Stimulated activated CD4-positive, alpha-beta T cell treated with anti-CD3 and anti-CD28 coated beads, Interleukin-2, amount 100 ng/mL, for 4 hours (primary cell): ENCODE results near the gene HES7.

ENCODE experiments used
- DNase-seq: peaks from one replicate; pipeline ENCODE4 v3.0.0-alpha.2; 2020; ENCODE audit warnings: low read depth

The HES7 gene

GRCh38 chr17:8155231-8155995, 31.5 kb upstream of the HES7 start:
- DNase-seq = no peak

- no peak for DNase-seq
Measured at GRCh38 chr17:8154608-8155155, 30.8 kb upstream of the HES7 start.

- peak; percentile 82 for DNase-seq
Measured at GRCh38 chr17:8153957-8154607, 30.2 kb upstream of the HES7 start.

GRCh38 chr17:8153525-8153956, 29.6 kb upstream of the HES7 start:
- peak; percentile 71 for DNase-seq

GRCh38 chr17:8153031-8153451, 29.1 kb upstream of the HES7 start:
- no peak for DNase-seq

- peak; percentile 80 for DNase-seq
Measured at GRCh38 chr17:8152112-8152775, 28.3 kb upstream of the HES7 start, which contains the start of gene PER1. PER1 (minus strand) TSS chr17:8152404; CDS start chr17:8150706, 1,698 bp downstream.

GRCh38 chr17:8151641-8152111, 27.8 kb upstream of the HES7 start:
- no peak for DNase-seq

- DNase-seq = peak; percentile 89
Measured at GRCh38 chr17:8151120-8151640, 27.3 kb upstream of the HES7 start.

- DNase-seq = no peak
Measured at GRCh38 chr17:8150194-8151119, 26.6 kb upstream of the HES7 start.

- DNase-seq = no peak
Measured at GRCh38 chr17:8149419-8150193, 25.7 kb upstream of the HES7 start.

GRCh38 chr17:8148560-8148959, 24.7 kb upstream of the HES7 start:
- no peak for DNase-seq

GRCh38 chr17:8147805-8148404, 24.0 kb upstream of the HES7 start:
- DNase-seq = no peak

- no peak for DNase-seq
Measured at GRCh38 chr17:8147141-8147804, 23.4 kb upstream of the HES7 start.

- no peak for DNase-seq
Measured at GRCh38 chr17:8146381-8147140, 22.7 kb upstream of the HES7 start.

- DNase-seq = no peak
Measured at GRCh38 chr17:8145811-8146210, 21.9 kb upstream of the HES7 start.

GRCh38 chr17:8144401-8145231, 20.7 kb upstream of the HES7 start:
- DNase-seq = no peak

- no peak for DNase-seq
Measured at GRCh38 chr17:8143581-8144400, 19.9 kb upstream of the HES7 start.
